Astrocyte (in vitro differentiated cells and primary cell): ENCODE results near the gene GHRH.

Experiments
- EZH2 ChIP-seq: IDR thresholded peaks from 2 replicates; pipeline ENCODE4 v1.6.1; 2012; ENCODE audit warnings: mild to moderate bottlenecking, low read length, inconsistent platforms; ENCODE audit not compliant: insufficient read depth
- TF ChIP-seq, protein P1 (sequence below): IDR thresholded peaks from 2 replicates; pipeline ENCODE4 v1.5.1; 2011; ENCODE audit warnings: low read depth, mild to moderate bottlenecking, inconsistent platforms, low read length, moderate library complexity; ENCODE audit not compliant: insufficient read depth

DNA sequence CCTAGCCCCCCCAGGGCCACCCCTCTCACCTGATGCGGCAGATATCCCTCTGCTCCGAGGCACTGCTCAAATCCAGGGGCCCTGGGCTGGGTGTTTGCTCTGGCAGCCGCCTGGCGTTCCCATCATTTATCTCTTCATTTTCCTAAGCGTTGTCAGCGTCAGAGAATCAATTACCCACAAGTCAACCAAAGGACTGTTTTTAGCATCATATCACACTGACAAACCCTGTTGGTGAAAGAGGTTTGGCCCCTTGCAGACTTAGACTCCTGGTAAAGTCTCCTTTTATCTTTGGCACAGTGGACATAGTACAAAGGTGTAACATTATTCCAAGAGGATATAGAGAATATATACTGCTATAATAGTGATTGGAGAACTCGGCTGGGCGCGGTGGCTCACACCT lies at the start of gene GHRH:
- TF ChIP-seq, protein P1, sequence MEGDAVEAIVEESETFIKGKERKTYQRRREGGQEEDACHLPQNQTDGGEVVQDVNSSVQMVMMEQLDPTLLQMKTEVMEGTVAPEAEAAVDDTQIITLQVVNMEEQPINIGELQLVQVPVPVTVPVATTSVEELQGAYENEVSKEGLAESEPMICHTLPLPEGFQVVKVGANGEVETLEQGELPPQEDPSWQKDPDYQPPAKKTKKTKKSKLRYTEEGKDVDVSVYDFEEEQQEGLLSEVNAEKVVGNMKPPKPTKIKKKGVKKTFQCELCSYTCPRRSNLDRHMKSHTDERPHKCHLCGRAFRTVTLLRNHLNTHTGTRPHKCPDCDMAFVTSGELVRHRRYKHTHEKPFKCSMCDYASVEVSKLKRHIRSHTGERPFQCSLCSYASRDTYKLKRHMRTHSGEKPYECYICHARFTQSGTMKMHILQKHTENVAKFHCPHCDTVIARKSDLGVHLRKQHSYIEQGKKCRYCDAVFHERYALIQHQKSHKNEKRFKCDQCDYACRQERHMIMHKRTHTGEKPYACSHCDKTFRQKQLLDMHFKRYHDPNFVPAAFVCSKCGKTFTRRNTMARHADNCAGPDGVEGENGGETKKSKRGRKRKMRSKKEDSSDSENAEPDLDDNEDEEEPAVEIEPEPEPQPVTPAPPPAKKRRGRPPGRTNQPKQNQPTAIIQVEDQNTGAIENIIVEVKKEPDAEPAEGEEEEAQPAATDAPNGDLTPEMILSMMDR, result no peak
- no peak for TF ChIP-seq EZH2
